HG03135 (cell line): ENCODE results near the gene TRMT1.

ENCODE experiments used
- ATAC-seq: cut with Tn5 transposase; IDR thresholded peaks from one replicate; pipeline ENCODE4 v1.9.1; 2021; ENCODE audit warnings: mild to moderate bottlenecking, moderate library complexity; ENCODE audit not compliant: unreplicated experiment

The TRMT1 gene

GRCh38 chr19:13092606-13093235 is 23.8 kb downstream of the TRMT1 start:
- ATAC-seq = no peak

DNA sequence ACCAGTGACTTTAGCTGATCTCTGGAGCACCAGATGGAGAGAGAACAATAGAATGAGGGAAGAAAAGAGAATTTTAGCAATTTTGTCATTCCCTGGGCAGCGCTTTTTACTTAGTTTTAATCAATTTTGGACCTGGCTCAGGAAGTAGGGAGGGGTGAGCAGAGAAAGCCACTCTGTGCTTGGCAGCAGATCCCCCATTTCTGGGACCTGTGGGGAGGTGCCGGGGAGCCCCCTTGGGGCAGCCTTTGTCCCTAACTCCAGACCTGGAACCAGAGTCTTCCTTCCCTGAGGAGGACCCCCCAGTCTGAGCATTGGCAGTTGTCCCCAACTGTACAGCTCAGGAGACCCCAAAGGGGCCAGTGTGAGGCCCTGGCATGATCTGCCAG is 24.4 kb downstream of the TRMT1 start:
- no peak for ATAC-seq

DNA sequence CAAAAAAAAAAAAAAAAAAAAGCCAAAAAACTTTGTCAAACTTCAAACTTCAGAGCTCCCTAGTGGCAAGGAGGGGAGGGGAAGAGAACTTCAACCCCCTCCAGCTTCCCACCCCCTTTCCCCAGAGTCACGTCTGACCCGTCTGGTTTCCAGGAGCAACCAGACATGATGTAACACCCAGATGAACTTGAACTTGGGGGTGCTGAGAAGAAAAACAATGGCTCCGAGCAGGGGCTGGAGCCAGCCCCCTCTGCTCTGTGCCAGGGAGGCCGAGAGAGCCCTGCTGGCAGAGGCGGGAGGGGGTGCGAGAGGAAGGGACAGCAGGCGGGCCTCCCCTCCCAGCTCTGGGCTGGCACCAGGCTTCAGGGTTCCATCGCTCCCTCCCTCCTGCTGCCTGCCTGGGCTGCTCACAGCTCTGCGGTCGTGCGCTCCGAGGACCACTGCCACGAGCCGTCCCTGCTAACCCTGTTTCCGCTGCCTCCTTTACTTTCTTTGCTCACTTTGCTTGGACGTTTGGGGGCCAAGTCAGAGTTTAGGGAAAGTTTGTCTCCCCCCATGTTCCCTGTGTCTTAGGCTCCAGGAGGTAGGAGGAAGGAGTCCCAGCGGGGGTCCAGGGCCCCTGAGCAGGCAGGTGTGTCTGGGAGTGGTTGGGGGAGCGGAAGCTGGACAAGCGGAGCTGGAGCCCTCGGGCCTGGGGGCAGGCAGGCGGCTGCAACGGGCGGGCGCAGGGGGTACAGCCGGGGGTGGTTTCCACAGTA is 25.0 kb downstream of the TRMT1 start:
- no peak for ATAC-seq

DNA sequence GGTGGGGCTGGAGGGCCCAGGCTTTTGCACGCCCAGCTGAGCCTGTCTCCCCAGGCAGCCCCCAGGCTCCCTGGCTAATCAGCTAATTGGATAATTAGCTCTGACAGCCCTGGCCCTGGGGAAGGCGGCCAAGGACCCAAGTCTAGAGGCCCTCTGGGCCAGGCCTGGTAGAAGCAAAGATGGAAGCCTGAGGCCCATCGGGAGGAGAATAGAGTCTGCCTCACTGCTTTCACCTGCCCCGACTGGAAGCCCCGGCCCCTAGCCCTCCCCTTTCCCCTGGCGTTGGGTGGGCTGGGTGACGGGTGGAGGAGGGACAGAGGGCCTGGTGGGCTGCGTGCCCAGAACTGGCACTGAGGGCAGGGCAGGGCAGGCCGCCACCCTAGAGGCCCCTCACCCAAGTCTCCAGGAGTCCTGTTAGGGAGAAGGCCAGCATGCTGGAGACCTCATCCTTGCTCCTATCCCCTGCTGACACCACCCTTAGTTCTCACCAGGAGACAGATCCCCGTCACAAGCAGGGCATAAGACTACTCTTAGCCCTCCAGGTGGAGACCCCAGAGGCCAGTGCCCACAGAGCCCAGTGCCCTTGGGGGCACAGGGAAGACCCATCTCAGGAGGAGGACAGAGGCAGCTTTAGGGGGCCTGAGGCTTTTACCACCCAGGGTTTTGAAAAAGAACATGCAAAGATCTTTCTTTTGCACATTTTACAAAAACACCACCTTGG is 25.9 kb downstream of the TRMT1 start:
- ATAC-seq = no peak

DNA sequence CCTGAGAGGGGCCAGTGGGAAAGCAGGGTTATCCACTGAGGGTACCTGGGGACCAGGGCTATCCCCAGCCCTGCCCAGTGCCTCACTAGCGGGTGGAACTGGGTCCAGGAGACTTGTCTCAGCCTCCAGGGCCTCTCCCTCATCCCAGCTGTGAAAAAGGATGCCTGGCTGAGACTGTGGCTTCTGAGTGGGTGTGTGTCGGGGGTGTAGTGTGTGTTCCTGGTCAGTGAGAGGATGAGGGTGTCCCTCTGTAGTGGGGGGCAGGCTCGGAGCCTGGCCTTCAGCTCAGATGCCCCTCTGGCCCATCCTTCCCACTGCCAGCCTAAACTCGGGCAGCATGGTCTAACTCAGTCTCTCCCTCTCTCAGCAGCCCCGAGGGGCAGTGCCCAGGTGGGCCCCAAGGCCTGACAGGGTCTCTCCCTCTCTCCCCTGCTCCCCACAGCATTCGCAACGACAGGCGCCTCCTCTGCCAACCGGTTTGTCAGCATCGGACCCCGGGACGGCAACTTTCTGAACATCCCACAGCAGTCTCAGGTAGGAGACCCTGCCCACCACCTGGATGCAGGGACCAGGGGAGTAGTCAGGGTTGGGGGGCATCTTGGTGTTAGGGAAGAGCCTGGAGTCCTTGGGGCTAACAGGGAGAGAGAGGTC is 26.6 kb downstream of the TRMT1 start:
- ATAC-seq = no peak

DNA sequence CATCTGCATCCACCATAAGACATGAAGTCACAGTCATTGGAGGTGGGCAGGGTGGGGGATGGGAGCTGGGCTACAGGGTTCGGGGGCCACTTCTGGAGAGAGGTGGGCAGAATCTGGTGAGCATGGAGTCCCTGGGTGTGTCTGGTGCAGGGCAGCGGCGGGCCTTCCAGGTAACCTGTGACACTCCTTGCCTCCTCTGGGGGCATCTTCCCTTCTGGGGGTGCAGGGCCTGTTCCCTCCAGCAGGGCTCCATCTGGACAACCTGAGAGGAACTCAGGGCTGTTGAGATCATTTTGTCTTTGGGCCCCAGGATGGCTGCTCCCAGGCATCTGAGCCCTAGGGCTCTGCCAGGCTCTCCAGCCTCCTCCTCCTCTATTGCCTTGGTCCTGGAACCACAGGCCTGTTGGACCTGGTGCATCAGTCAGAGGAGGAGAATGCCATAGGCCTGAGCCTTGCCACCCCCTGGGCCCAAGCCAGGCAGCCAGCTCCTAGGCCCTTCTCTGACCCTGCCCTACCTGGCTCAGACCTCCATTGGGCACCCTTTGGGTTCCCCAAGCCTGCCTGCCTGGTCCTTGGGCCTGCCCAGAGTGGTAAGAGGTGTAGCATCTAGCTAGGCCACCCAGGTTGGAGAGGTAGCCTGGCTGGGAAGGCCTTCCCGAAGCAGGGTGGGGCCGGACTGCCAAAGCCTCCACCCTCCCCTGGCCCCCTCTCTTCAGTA is 27.2 kb downstream of the TRMT1 start:
- ATAC-seq = no peak

- no peak for ATAC-seq
Observed at GRCh38 chr19:13087795-13088537, 28.6 kb downstream of the TRMT1 start.

DNA sequence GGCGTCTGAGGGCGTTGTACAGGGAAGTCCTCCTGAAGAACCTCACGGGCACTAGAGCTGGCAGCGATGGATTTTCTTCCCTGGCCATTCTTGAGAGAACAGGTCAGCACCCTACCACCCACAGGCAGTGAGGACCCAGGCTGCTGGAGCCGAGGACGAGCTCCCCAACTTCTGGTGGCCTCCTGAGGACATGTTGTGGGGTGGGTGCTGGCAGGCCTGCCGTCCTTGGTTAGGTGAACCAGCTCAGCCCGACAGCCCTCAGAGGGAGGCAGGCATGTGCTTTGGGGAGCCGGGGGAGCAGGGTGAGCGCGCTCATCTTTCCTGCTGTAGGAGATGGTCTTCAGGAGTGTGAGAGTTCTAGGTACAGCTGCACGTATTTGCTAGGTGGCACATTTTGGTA is 29.2 kb downstream of the TRMT1 start:
- ATAC-seq = no peak

GRCh38 chr19:13086341-13086740 is 30.2 kb downstream of the TRMT1 start:
- ATAC-seq = no peak

- ATAC-seq = no peak
Observed at GRCh38 chr19:13085666-13086065, 30.9 kb downstream of the TRMT1 start.

GRCh38 chr19:13083627-13084026 is 32.9 kb downstream of the TRMT1 start:
- ATAC-seq = no peak

DNA sequence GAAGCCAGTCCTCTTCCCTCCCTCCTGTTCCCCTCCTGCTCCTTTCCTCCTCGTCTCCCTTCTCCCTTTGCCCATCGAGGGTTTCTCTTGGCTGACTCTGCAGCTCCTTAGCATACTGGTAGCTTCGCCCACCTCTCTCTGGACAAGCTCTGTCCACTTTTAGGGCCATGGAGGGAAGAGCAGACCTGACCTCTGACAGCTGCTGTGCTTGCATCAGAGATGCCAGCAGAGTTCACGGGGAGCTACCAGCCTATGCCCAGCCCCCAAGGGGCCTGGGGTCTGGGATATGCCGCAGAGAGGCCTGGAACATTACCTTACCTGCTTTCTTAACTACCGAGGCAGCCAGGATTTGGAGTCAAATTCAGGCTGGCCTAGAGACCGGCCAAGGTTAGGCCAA is 33.5 kb downstream of the TRMT1 start:
- no peak for ATAC-seq

DNA sequence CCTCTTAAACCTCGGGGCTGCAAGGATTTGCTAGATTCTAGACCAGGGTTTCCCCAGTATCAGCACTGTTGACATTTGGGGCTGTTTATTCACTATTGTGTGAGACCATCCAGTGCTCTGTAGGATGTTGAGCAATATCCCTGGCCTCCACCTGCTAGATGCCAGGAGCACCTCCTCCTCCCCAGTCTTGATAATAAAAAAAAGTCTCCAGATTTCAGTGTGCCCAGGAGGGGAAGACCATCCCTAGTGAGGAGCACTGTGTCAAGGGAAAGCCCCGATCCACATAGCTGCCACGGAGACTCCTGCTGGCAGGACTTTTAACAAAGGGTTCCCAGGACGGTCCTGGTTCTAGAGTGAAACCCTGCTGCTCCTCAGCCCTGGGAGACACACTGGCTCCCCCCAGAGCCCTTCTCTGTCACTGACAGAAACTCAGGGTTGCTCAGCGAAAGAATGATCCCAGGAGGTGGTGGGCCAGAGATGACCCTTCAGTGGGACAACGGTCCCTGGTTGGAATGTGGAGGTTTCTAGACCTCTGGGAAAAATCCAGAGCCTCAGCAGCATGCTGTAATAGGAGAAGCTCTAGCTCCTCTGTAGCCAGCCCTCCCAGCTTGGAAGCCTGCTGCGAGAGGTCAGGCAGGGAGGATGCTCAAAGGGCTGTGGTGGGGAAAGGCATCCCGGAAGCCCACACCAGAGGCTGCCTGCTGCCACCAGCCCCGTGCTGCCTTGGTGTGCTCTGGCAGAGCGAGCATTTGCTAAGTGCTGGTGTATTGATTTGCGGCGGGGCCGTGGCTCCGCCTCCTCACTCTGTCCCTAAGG is 34.1 kb downstream of the TRMT1 start:
- ATAC-seq = no peak

GRCh38 chr19:13079542-13079986 is 37.0 kb downstream of the TRMT1 start:
- no peak for ATAC-seq

GRCh38 chr19:13078897-13079541 is 37.5 kb downstream of the TRMT1 start:
- ATAC-seq = no peak

GRCh38 chr19:13078381-13078780 is 38.2 kb downstream of the TRMT1 start:
- ATAC-seq = no peak

GRCh38 chr19:13077240-13077639 is 39.3 kb downstream of the TRMT1 start:
- no peak for ATAC-seq

DNA sequence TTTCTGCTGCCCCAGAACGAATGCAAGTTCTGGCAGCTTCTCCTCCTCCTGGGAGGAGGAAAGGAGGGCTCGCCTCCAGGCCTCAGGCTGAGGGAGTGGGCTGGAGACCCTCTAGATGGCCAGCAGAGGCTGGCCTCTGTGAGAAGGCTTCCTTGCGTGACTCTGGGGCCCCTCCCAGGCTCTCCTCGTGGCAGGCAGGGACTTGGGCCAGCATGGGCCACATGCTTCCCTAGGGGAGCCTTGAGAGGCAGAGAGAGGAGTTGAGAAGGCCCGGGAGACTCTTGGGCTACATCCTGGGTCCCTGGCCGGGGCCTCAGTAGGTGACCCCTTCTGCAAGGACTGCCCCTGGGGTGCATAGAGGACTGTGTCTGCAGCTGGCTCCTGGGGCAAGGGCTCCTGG is 39.8 kb downstream of the TRMT1 start:
- ATAC-seq = no peak

GRCh38 chr19:13076320-13076719 is 40.2 kb downstream of the TRMT1 start:
- ATAC-seq = no peak
